GM12875 (cell line): Measurements from ENCODE around the gene ZC3H14.

Experiments
- H3K4me3 ChIP-seq: one replicate; pipeline ENCODE4 v1.5.1; 2011; ENCODE audit warnings: low read depth, low read length, control low read depth
- TF ChIP-seq, protein P1 (sequence below): IDR thresholded peaks from 2 replicates; pipeline ENCODE4 v1.5.1; 2011; ENCODE audit warnings: low read depth, mild to moderate bottlenecking, control low read depth, inconsistent platforms, low read length, moderate library complexity, borderline replicate concordance; ENCODE audit not compliant: insufficient read depth

The ZC3H14 gene

GRCh38 chr14:88604212-88604611 lies 41.4 kb downstream of the ZC3H14 start:
- TF ChIP-seq, protein P1, sequence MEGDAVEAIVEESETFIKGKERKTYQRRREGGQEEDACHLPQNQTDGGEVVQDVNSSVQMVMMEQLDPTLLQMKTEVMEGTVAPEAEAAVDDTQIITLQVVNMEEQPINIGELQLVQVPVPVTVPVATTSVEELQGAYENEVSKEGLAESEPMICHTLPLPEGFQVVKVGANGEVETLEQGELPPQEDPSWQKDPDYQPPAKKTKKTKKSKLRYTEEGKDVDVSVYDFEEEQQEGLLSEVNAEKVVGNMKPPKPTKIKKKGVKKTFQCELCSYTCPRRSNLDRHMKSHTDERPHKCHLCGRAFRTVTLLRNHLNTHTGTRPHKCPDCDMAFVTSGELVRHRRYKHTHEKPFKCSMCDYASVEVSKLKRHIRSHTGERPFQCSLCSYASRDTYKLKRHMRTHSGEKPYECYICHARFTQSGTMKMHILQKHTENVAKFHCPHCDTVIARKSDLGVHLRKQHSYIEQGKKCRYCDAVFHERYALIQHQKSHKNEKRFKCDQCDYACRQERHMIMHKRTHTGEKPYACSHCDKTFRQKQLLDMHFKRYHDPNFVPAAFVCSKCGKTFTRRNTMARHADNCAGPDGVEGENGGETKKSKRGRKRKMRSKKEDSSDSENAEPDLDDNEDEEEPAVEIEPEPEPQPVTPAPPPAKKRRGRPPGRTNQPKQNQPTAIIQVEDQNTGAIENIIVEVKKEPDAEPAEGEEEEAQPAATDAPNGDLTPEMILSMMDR, result no peak
- H3K4me3 ChIP-seq, result no peak overlapping the region

DNA sequence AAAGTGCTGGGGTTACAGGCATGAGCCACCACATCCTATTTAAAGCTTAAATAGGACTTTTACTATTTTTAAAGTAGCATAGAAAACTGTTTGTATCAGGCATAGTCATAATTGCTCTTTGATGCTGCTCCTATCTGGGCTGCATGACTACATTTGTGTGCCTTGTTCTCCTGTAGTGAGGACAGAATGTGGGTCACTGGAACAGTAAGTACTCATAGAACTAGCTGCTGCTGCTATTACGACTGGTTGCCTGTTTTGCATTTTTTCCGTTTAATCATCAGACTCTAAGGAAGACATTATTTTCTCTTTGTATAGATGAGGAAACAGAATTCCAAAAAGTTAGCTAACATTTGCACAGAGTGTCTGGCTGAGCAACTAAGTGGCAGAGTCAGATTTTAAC lies 42.8 kb downstream of the ZC3H14 start:
- TF ChIP-seq, protein P1, result no peak
- no peak overlapping the region for H3K4me3 ChIP-seq

GRCh38 chr14:88607829-88608228 lies 45.0 kb downstream of the ZC3H14 start:
- H3K4me3 ChIP-seq, result no peak overlapping the region
- TF ChIP-seq, protein P1, result no peak

DNA sequence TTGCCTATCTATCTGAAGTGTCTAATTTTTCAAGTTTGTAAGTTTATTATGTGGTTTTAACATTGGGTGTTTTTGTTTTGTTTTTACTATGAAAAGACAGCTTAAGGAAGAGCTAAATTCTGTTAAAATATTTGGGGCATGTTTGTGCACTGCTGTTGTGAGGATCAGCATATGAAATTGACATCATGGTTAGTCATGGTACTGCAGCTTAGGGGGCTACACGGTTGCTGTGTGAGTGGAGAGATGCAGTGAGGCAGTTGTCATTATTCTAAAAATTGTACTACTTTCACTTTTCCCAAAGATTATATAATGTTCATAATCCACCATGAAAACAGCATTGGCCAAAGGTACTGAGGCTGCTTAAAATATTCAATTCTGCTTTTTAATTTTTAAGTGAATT lies 49.0 kb downstream of the ZC3H14 start:
- H3K4me3 ChIP-seq, result no peak overlapping the region
- TF ChIP-seq, protein P1, result no peak

DNA sequence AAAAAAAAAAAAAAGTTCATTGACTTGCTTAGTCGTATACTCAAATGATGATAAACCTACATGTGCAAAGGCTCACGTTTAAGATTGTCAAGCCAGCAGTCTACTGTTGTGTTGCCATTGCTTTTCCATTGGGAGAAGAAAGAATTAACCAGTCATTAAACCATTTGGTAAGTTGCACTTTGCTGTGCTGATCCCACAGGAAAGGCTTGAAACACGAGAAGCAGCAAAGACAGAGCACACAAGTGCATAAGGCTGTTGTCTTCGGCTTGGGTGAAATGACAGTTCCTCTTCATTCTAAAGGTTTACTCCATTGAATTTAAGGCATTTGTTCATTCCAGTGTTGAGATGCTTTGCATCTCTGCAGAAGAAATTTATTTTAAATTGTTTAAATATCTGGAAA lies 50.1 kb downstream of the ZC3H14 start:
- no peak overlapping the region for H3K4me3 ChIP-seq
- TF ChIP-seq, protein P1, result no peak

- H3K4me3 ChIP-seq, result no peak overlapping the region
Observed at GRCh38 chr14:88613552-88614010, 50.7 kb downstream of the ZC3H14 start.

GRCh38 chr14:88614218-88614907 lies 51.5 kb downstream of the ZC3H14 start:
- TF ChIP-seq, protein P1, result no peak
- H3K4me3 ChIP-seq, result no peak overlapping the region

More at GRCh38 chr14:88613552-88614010, 50.7 kb downstream of the ZC3H14 start:
- TF ChIP-seq, protein P1, result no peak
